NCI-H82 (cell line): Measurements from ENCODE around the gene SPP1.
"Not testable (repeated sequence)": the region's sequence is repeated elsewhere in the genome, so short reads cannot be mapped to it uniquely, and the experiment has no call there.

Source experiments
- DNase-seq: peaks from one replicate; lab custom pipeline; 2025; lab: John Stamatoyannopoulos, UW

The SPP1 gene

GRCh38 chr4:87975466-87975865 is at the start of gene SPP1:
Gene SPP1, plus strand, starts transcription at chr4:87975714. Its CDS starts 1,182 bp downstream, at chr4:87976896.
- peak; percentile 64 for DNase-seq

GRCh38 chr4:87926554-87927098 is 48.9 kb upstream of the SPP1 start:
- no peak for DNase-seq

- DNase-seq, result no peak
Observed at GRCh38 chr4:87930629-87931028, 44.9 kb upstream of the SPP1 start.

- DNase-seq, result no peak
Observed at GRCh38 chr4:87931932-87932331, 43.6 kb upstream of the SPP1 start.

GRCh38 chr4:87932718-87933141 is 42.8 kb upstream of the SPP1 start:
- no peak for DNase-seq

GRCh38 chr4:87933337-87933736 is 42.2 kb upstream of the SPP1 start:
- no peak for DNase-seq

- no peak for DNase-seq
Observed at GRCh38 chr4:87934157-87934704, 41.3 kb upstream of the SPP1 start.

- DNase-seq, result no peak
Observed at GRCh38 chr4:87934973-87935372, 40.5 kb upstream of the SPP1 start.

- DNase-seq, result not testable (repeated sequence)
Observed at GRCh38 chr4:87935954-87936353, 39.6 kb upstream of the SPP1 start.

GRCh38 chr4:87937523-87937922 is 38.0 kb upstream of the SPP1 start:
- DNase-seq, result peak; percentile 69

GRCh38 chr4:87938746-87939145 is 36.8 kb upstream of the SPP1 start:
- DNase-seq, result no peak

- no peak for DNase-seq
Observed at GRCh38 chr4:87939978-87940690, 35.4 kb upstream of the SPP1 start.

GRCh38 chr4:87940809-87941208 is 34.7 kb upstream of the SPP1 start:
- not testable (repeated sequence) for DNase-seq

GRCh38 chr4:87941537-87942392 is 33.7 kb upstream of the SPP1 start:
- no peak for DNase-seq

- DNase-seq, result no peak
Observed at GRCh38 chr4:87943660-87944149, 31.8 kb upstream of the SPP1 start.

- no peak for DNase-seq
Observed at GRCh38 chr4:87944967-87945366, 30.5 kb upstream of the SPP1 start.

GRCh38 chr4:87946766-87947165 is 28.7 kb upstream of the SPP1 start:
- DNase-seq, result no peak

GRCh38 chr4:87947381-87948160 is 27.9 kb upstream of the SPP1 start:
- DNase-seq, result peak; percentile 96

- DNase-seq, result no peak
Observed at GRCh38 chr4:87949961-87950360, 25.6 kb upstream of the SPP1 start.

- no peak for DNase-seq
Observed at GRCh38 chr4:87950493-87950892, 25.0 kb upstream of the SPP1 start.

- DNase-seq, result no peak
Observed at GRCh38 chr4:87950936-87951511, 24.5 kb upstream of the SPP1 start.
